HL-60/S4 (cell line): Measurements from ENCODE around the gene PLEKHG4B.
"Not testable (repeated sequence)": the region's sequence is repeated elsewhere in the genome, so short reads cannot be mapped to it uniquely, and the experiment has no call there.

Experiments used
- in situ Hi-C: fragments of 300-500 bp; cut with MboI; formaldehyde crosslinking; loops from 2 replicates; pipeline ENCODE4 v1.14.3; 2022; ENCODE audit warnings: low sequenced_read_pairs

The PLEKHG4B gene

GRCh38 chr5:218457-219291, 126.7 kb downstream of the PLEKHG4B start:
- in situ Hi-C loops = no loop called here

- in situ Hi-C loops = no loop called here
Observed at GRCh38 chr5:219460-219863, 127.5 kb downstream of the PLEKHG4B start.

GRCh38 chr5:219991-220390, 128.0 kb downstream of the PLEKHG4B start:
- in situ Hi-C loops = no loop called here

- in situ Hi-C loops = not testable (repeated sequence)
Observed at GRCh38 chr5:222951-223715, 131.2 kb downstream of the PLEKHG4B start.

- in situ Hi-C loops = no loop called here
Observed at GRCh38 chr5:223791-224190, 131.8 kb downstream of the PLEKHG4B start.

GRCh38 chr5:225334-225733, 133.4 kb downstream of the PLEKHG4B start:
- in situ Hi-C loops = no loop called here

- in situ Hi-C loops = not testable (repeated sequence)
Observed at GRCh38 chr5:227375-227774, 135.4 kb downstream of the PLEKHG4B start.

GRCh38 chr5:228886-229285, 136.9 kb downstream of the PLEKHG4B start:
- in situ Hi-C loops = no loop called here

GRCh38 chr5:230711-231110, 138.7 kb downstream of the PLEKHG4B start:
- in situ Hi-C loops = no loop called here

GRCh38 chr5:231661-232060, 139.7 kb downstream of the PLEKHG4B start:
- in situ Hi-C loops = no loop called here

- in situ Hi-C loops = not testable (repeated sequence)
Observed at GRCh38 chr5:233426-233825, 141.5 kb downstream of the PLEKHG4B start.

GRCh38 chr5:234450-234849, 142.5 kb downstream of the PLEKHG4B start:
- in situ Hi-C loops = no loop called here

- in situ Hi-C loops = loop anchor here (5.0 kb wide), 1 partner anchor 1357 kb away; no protein-coding TSS in a partner anchor
Observed at GRCh38 chr5:235527-235926, 143.6 kb downstream of the PLEKHG4B start.

- in situ Hi-C loops = loop anchor here (5.0 kb wide), 1 partner anchor 1354 kb away; no protein-coding TSS in a partner anchor
Observed at GRCh38 chr5:237931-238330, 146.0 kb downstream of the PLEKHG4B start.
